ENCODE data around the gene TMEM170A. TPM values are rescaled to one million over a fixed set of nuclear protein-coding genes. Genes with fewer than 3 reads are reported as not detected.

Gene TMEM170A
- total and polyA plus RNA-seq, 9 donors: 8.6 to 29.0 (median 23.4) TPM

DNA sequence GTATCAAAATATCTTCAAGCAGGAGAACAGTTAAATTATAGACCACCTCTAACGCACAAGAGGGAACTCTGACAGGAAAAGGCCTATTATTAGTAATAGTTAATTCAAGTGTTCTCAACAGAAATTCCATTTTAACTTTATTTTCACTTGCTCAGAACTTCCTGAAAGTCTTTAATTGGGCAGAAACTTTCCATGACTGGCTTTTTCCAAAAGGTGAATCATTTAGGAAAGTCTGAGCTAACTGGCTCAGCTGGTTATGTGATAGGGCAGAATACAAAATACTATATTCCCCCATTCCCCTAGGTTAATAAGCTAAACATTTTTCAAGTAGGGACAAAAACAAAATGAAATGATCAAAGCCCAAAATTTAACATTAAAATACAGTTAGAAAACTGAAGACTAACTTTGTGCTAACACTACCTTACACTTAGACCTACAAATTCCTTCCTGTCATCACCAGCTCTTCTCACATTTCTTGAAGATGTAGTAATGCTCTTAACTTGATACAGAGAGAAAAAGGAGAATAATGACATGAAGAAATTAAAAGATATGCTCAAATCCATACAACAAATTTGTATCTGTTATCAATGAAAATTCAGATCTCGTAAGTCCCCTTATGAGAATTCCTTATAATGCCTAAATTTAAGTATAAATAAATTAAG, 62.2 kb downstream of the TMEM170A start:
- Histone ChIP-seq H3K36me3 (no peaks in the 10 kb centered on the region), H3K27me3 (no peaks in the 10 kb centered on the region), H3K27ac (no peak overlapping the region), H3K4me3 (no peak overlapping the region), H3K4me1 (ENCODE audit: insufficient read depth) (no peaks in the 10 kb centered on the region), H3K9me3 (no peaks in the 10 kb centered on the region)
- TF ChIP-seq EP300 (IDR thresholded peaks at IDR 0.05): no peak
- DNase-seq: no peak
- 25 to 31% (median 26%) methylated on average over 2 of the region's 2 CpGs for WGBS, 3 donors
- intact Hi-C loops (cut with DNase I): no loop called here

DNA sequence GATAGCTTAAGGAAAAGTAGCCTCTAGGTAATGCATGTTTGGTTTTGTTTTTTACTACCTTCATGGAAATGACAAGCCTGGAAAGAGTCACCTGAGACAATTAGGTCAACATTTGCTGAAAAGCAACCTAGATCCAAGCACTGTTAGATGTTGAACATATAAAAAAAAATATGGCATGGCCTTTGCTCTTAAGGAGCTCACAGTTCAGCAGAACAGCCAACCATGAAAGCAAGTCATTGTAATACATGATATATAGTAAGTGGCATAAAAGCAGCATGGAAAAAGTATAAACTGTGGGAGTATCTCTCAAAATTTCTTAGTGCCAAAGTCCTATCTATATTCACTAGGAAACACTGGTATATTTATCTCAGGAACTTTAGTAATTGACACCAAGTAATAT, 62.8 kb downstream of the TMEM170A start:
- no peaks in the 10 kb centered on the region for H3K4me1 ChIP-seq (ENCODE audit: insufficient read depth)
- H3K27me3 ChIP-seq: no peaks in the 10 kb centered on the region
- intact Hi-C loops (cut with DNase I): no loop called here
- no peak overlapping the region for H3K4me3 ChIP-seq
- H3K9me3 ChIP-seq: no peaks in the 10 kb centered on the region
- TF ChIP-seq EP300 (IDR thresholded peaks at IDR 0.05) (no peak), POLR2A (IDR thresholded peaks at IDR 0.05) (no peak)
- TF ChIP-seq, protein P1, sequence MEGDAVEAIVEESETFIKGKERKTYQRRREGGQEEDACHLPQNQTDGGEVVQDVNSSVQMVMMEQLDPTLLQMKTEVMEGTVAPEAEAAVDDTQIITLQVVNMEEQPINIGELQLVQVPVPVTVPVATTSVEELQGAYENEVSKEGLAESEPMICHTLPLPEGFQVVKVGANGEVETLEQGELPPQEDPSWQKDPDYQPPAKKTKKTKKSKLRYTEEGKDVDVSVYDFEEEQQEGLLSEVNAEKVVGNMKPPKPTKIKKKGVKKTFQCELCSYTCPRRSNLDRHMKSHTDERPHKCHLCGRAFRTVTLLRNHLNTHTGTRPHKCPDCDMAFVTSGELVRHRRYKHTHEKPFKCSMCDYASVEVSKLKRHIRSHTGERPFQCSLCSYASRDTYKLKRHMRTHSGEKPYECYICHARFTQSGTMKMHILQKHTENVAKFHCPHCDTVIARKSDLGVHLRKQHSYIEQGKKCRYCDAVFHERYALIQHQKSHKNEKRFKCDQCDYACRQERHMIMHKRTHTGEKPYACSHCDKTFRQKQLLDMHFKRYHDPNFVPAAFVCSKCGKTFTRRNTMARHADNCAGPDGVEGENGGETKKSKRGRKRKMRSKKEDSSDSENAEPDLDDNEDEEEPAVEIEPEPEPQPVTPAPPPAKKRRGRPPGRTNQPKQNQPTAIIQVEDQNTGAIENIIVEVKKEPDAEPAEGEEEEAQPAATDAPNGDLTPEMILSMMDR (IDR thresholded peaks at IDR 0.05): no peak
- no peaks in the 10 kb centered on the region for H3K36me3 ChIP-seq
- no peak for DNase-seq
- H3K27ac ChIP-seq: no peak overlapping the region

DNA sequence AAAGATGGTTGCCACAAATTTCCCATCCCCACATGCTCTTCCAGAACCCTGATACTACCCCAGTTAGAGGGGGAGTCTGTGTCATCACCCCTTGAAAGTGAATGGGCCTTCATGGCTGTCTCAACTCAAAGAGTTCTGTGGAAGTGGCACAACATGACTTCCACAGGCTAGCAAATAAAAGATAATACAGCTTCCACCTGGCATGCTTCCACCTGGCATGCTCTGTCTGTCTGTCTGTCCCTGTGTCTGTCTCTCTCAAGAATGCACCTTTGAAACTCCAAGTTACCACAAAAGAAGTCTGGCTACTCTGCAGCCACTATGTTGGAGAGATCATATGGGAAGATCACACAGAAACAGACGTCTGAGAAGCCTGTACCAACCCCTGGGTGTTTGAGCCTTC, 66.2 kb downstream of the TMEM170A start:
- no peak overlapping the region for H3K27ac ChIP-seq
- H3K9me3 ChIP-seq: no peaks in the 10 kb centered on the region
- intact Hi-C loops (cut with DNase I): loop anchor here in 1 of 4 donors (5.0 kb wide), 1 partner anchor 161 kb away; no protein-coding TSS in a partner anchor
- H3K27me3 ChIP-seq: no peaks in the 10 kb centered on the region
- H3K4me3 ChIP-seq: no peak overlapping the region
- DNase-seq: no peak
- no peak for TF ChIP-seq EP300 (IDR thresholded peaks at IDR 0.05)
- TF ChIP-seq POLR2A (IDR thresholded peaks at IDR 0.05): no peak
- TF ChIP-seq, protein P1 (IDR thresholded peaks at IDR 0.05): no peak
- no peaks in the 10 kb centered on the region for H3K4me1 ChIP-seq (ENCODE audit: insufficient read depth)
- no peaks in the 10 kb centered on the region for H3K36me3 ChIP-seq
- WGBS, 3 donors: 56 to 70% (median 67%) methylated on average over 1 of the region's 1 CpG

DNA sequence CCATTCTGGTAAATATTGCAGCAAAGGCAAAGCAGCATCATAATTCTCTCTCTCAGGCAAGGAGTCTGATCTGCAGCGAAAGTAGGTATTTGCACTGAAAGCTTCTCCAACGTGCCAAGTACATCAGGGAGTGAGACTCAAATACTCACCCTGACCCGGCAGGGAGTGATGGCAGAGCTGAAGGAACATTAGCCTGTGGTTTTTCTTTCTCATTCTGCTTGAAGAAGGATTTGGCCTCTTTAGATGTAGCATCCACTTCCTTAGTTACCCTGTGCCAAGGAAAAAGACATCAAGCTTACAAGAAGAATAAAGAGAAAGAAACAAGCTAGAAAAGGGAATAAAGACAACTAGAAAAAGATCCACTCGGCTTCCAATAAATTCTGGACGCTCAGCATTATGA, 69.5 kb downstream of the TMEM170A start:
- Histone ChIP-seq H3K27ac (no peak overlapping the region), H3K36me3 (no peaks in the 10 kb centered on the region), H3K9me3 (no peaks in the 10 kb centered on the region), H3K4me3 (no peak overlapping the region), H3K4me1 (ENCODE audit: insufficient read depth) (no peaks in the 10 kb centered on the region), H3K27me3 (no peaks in the 10 kb centered on the region)
- no peak for DNase-seq
- TF ChIP-seq EP300 (IDR thresholded peaks at IDR 0.05) (no peak), POLR2A (IDR thresholded peaks at IDR 0.05) (no peak)
- intact Hi-C loops (cut with DNase I): loop anchor here in 1 of 4 donors (5.0 kb wide), 1 partner anchor 158 kb away; no protein-coding TSS in a partner anchor
- WGBS, 3 donors: 41 to 62% (median 52%) methylated on average over 5 of the region's 5 CpGs

Small RNA genes lying within 50 kb of the gene (small RNA-seq; reads per million reads assigned to genes)
- not detected for gene RF00598

Other genes starting within 250 kb of the TMEM170A start
- 10 to 100 TPM in 2 of 7 donors, 1 to 10 TPM in 1, under 1 TPM in 2, not detected in 2; 0.67 to 14.7 (median 3.1) TPM for gene CTRB1, start 245.7 kb downstream of the TMEM170A start, total RNA-seq
- not detected for gene CTRB1, start 245.7 kb downstream of the TMEM170A start, polyA plus RNA-seq
- 10 to 100 TPM; 22.2 to 90.2 (median 47.4) TPM for gene BCAR1, start 213.1 kb downstream of the TMEM170A start, total RNA-seq
- gene BCAR1, start 213.1 kb downstream of the TMEM170A start, polyA plus RNA-seq: 10 to 100 TPM in 1 of 2 donors, 1 to 10 TPM in 1; 2.4 to 30.3 TPM
- gene CFDP1, start 31.2 kb downstream of the TMEM170A start, total RNA-seq: 10 to 100 TPM; 67.0 to 75.4 (median 70.2) TPM
- gene CFDP1, start 31.2 kb downstream of the TMEM170A start, polyA plus RNA-seq: 100 to 1,000 TPM; 106 to 173 TPM
- 1 to 10 TPM in 2 of 7 donors, under 1 TPM in 5; 0.05 to 1.4 (median 0.50) TPM for gene CHST6, start 30.8 kb upstream of the TMEM170A start, total RNA-seq
- gene CHST6, start 30.8 kb upstream of the TMEM170A start, polyA plus RNA-seq: under 1 TPM; 0.04 to 0.83 TPM
- gene CHST5, start 71.4 kb upstream of the TMEM170A start, total RNA-seq: under 1 TPM; 0.24 to 1.00 (median 0.63) TPM
- under 1 TPM in 1 of 2 donors, not detected in 1; 0.08 TPM for gene CHST5, start 71.4 kb upstream of the TMEM170A start, polyA plus RNA-seq
- gene TMEM231, start 91.6 kb upstream of the TMEM170A start, total RNA-seq: 10 to 100 TPM in 6 of 7 donors, 1 to 10 TPM in 1; 9.8 to 36.9 (median 14.8) TPM
- gene TMEM231, start 91.6 kb upstream of the TMEM170A start, polyA plus RNA-seq: 10 to 100 TPM in 1 of 2 donors, 1 to 10 TPM in 1; 9.2 to 16.3 TPM
- gene GABARAPL2, start 101.7 kb upstream of the TMEM170A start, total RNA-seq: 100 to 1,000 TPM in 4 of 7 donors, 10 to 100 TPM in 3; 77.9 to 114 (median 108) TPM
- 100 to 1,000 TPM; 161 to 195 TPM for gene GABARAPL2, start 101.7 kb upstream of the TMEM170A start, polyA plus RNA-seq
- gene ADAT1, start 158.6 kb upstream of the TMEM170A start, total RNA-seq: 10 to 100 TPM; 25.3 to 45.8 (median 27.7) TPM
- gene ADAT1, start 158.6 kb upstream of the TMEM170A start, polyA plus RNA-seq: 10 to 100 TPM in 1 of 2 donors, 1 to 10 TPM in 1; 9.5 to 59.8 TPM
- gene KARS1, start 183.0 kb upstream of the TMEM170A start, total RNA-seq: 100 to 1,000 TPM in 3 of 7 donors, 10 to 100 TPM in 4; 55.6 to 109 (median 92.8) TPM
- gene KARS1, start 183.0 kb upstream of the TMEM170A start, polyA plus RNA-seq: 100 to 1,000 TPM in 1 of 2 donors, 10 to 100 TPM in 1; 85.4 to 189 TPM
- gene TERF2IP, start 183.1 kb upstream of the TMEM170A start, total RNA-seq: 100 to 1,000 TPM in 1 of 7 donors, 10 to 100 TPM in 6; 66.6 to 112 (median 83.7) TPM
- 100 to 1,000 TPM in 1 of 2 donors, 10 to 100 TPM in 1; 77.8 to 122 TPM for gene TERF2IP, start 183.1 kb upstream of the TMEM170A start, polyA plus RNA-seq
- not detected for gene CPHXL2, start 212.3 kb upstream of the TMEM170A start, total RNA-seq
- not detected for gene CPHXL2, start 212.3 kb upstream of the TMEM170A start, polyA plus RNA-seq
- gene DUXB, start 236.8 kb upstream of the TMEM170A start, total RNA-seq: not detected
- gene DUXB, start 236.8 kb upstream of the TMEM170A start, polyA plus RNA-seq: under 1 TPM in 1 of 2 donors, not detected in 1; 0.07 TPM

Measured in ovary (tissue), 9 donors.